GM19395 (cell line): ENCODE data around the gene ARFGEF3.
A peak's percentile ranks its signal among the peaks of the same experiment; 100 is the strongest.
"Not testable (repeated sequence)": the region's sequence is repeated elsewhere in the genome, so short reads cannot be mapped to it uniquely, and the experiment has no call there.

Experiments used
- ATAC-seq: cut with Tn5 transposase; IDR thresholded peaks from one replicate; pipeline ENCODE4 v1.9.1; 2021; ENCODE audit warnings: mild to moderate bottlenecking, moderate library complexity; ENCODE audit not compliant: unreplicated experiment

ARFGEF3 gene

DNA sequence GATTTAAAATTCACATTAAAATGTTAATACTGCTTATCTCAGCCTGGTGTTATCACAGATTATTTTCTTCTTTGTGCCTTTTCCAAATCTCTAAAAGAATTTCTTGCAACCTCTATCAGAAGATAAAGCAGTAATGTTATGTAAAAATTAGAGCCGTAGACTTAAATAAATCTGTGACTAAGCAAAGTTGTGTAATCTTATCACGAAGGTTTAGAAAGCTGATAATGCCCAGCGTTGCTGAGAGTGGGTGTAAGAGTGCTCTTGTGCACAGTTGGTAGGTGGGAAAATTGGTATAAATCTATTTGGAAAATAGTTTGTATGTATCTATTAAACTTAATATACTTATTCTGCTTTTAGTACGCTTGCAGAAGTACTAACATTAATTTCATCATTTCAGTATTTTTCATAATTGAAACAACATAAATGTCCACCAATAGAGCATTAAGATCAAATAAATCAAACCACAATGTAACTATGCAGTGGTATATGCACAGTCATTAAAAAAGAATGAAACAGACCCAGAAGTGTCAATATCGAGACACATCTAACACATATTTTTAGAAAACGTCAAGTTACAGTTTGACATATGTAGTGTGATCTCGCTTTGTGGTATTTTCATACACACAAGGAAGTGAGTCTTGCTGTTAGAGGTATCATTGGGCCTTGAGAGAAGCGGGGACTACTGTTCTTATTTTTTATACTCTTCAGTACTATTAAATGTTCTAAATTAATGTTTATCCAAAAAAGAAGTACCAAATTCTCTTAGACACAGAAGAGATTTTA lies 111.0 kb downstream of the ARFGEF3 start:
- ATAC-seq, result no peak

DNA sequence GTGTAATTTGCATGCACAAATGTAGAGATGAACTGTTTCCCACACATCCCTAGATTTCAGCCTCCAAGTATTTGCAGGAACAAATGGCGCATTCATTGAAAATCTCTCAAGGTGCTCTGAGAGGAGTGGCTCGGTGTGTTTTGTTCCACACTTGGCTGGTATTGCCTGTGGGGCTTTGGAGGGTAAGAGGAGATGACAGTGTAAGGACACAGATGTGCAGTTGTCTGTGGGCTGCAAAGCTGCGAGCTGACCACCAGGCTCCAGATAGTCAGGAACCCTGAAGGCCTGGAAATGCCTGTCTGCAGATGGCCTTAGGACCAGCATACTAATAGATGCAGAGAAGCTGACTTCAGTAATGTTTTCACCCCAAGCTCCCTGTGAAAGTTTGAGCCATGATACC lies 114.2 kb downstream of the ARFGEF3 start:
- no peak for ATAC-seq

DNA sequence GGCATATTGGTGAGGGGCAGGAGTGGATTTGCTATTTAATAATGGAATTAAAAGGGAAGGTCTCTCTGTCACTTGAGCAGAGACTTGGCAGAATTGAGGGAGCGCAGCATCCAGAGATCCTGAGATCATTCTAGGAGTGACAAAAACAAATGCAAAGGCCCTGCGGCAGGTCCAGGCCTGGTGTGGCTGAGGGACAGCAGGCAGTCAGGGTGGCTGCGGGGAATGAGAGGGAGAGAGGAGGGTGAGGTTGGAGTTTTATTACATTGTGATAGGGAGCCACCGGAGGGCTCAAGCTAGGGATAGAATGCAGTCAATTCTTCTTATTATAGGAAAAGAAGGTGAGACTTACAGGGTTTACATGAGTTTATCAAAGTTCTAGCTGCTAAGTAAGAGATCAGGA lies 116.1 kb downstream of the ARFGEF3 start:
- no peak for ATAC-seq

DNA sequence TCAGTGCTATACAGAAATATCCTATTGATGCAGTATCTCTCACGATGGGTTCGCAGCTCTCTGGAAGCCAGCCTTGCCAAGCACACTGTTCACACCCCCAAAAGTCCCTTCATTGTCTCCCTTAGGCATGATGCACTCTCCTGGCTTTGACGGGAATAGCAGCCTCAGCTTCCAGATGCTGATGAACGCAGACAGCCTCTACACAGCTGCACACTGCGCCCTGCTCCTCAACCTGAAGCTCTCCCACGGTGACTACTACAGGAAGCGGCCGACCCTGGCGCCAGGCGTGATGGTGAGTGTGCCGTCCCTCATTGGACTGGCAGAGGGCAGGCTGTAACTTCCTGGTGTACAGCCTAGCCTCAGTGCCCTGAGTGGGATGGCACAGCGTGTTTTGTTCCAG lies 116.6 kb downstream of the ARFGEF3 start:
- no peak for ATAC-seq

DNA sequence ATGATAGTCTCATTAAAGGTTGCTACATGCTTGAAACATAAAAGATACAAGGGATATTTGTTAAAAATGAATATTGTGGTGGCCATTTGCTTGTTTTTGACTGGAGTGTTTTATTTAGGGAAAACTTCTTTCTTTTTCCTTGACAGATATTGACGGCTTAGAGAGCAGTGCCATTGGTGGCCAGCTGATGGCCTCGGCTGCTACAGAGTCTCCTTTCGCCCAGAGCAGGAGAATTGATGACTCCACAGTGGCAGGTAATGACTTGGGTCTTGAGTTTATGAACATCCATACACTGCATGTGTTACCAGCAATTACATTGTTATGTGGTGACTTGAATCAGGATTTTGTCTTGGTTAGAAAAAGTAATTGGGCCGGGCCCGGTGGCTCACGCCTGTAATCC lies 124.1 kb downstream of the ARFGEF3 start:
- ATAC-seq, result no peak

DNA sequence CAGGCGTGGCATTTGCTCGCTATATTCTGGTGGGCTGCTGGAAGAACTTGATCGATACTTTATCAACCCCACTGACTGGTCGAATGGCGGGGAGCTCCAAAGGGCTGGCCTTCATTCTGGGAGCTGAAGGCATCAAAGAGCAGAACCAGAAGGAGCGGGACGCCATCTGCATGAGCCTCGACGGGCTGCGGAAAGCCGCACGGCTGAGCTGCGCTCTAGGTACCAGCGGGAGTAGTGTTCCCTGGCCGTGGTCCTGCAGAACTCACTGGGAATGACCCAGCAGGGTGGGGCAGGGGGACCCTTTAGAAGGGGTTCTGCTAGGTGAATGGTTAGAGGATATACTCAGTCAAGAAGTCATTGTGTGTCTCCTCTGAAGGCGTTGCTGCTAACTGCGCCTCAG lies 125.0 kb downstream of the ARFGEF3 start:
- no peak for ATAC-seq

DNA sequence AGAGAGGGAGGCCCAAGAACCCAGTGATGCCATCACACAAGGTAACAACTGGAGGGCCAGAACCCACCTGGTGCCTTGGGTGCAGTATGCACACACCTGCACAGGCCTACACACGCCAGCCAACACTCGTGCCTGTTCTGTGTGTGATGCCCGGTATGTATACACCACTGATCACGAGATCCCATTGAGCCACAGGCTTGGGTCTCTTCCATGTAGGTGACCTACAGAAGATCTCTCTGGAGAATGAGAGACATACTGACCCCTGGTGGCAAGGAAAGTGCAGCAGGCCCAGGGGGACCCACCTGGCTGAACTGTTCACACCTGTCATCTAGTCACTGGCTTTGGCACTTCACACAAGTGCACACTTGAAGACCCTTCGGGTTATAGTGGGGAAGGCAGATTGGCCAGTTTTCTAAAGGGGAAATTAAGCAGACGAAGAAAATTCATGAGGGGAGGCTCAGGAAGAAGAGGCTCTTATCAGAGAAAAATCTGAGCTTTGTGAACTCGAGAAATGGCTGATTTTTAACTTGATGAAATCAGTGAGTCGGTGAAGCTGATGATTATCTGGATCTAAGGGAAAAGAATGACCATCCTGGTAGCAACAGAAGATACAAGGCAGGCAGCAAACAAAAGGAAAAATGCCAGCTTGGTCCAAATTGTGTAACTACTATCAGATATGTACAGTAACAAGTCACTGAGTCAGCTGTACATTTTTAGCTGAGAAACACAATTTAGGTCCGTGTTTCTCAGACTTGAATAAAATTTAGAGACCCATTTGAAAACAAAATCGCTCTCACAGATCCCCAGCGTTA lies 125.6 kb downstream of the ARFGEF3 start:
- ATAC-seq, result peak; percentile 73

DNA sequence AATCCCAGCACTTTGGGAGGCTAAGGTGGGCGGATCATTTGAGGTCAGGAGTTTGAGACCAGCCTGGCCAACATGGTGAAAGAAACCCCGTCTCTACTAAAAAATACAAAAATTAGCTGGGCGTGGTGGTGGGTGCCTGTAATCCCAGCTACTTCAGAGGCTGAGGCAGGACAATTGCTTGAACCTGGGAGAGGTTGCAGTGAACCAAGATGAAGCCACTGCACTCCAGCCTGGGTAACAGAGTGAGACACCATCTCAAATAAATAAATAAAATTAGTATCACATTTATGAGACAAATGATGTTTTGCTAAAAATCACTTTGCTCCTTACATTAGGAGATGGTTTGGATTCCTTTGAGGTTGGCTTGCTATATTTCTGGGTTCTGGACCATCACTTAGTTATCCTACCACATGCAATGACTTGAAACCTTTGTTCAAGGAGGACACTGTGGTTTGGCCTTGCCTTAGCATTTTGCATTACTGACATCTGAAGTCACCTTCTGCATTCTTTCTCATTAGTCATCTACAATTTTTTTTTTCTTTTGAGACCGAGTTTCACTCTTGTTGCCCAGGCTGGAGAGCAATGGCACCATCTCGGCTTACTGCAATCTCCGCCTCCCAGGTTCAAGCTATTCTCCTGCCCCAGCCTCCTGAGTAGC lies 126.8 kb downstream of the ARFGEF3 start:
- ATAC-seq, result not testable (repeated sequence)

DNA sequence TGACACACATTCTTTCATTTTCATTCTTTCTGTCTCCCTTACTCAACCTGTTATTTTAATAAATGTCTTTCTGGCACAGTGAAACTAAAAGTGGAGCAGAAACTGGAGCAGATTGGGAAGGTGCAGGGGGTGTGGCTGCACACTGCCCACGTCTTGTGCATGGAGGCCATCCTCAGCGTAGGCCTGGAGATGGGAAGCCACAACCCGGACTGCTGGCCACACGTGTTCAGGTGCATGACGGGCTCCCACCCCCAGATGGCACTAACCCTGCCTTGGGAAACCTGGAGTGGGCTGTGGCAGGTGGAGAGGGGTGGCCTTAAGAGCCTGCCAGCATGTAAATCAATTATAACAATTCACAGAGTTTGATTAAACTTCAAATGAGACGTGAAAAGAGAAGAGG lies 128.0 kb downstream of the ARFGEF3 start:
- no peak for ATAC-seq

DNA sequence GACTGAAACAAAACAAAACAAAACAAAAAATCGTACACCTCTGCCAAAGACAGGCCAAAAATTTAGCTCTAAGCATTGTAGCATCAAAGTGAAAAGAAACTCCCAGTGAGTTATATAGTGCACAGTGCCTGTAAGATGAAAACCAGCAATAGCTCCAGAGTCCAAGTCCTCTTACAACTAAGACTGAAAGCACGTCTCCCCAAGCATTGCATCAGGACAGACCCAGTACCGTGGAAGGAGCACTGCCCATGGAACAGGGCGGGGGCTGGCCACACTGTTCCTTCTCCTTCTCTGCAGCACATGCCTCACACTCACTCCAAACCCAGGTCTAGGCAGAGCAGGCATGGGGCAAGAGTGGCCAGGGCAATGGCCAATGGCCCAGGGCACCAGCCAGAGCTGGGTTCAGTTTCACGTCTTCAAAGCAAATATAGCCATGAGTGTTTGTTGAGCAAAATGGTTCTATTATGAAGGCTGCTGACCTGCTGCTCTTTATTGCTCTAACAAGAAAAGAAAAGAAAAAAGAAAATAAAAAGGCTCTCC lies 128.8 kb downstream of the ARFGEF3 start:
- no peak for ATAC-seq

DNA sequence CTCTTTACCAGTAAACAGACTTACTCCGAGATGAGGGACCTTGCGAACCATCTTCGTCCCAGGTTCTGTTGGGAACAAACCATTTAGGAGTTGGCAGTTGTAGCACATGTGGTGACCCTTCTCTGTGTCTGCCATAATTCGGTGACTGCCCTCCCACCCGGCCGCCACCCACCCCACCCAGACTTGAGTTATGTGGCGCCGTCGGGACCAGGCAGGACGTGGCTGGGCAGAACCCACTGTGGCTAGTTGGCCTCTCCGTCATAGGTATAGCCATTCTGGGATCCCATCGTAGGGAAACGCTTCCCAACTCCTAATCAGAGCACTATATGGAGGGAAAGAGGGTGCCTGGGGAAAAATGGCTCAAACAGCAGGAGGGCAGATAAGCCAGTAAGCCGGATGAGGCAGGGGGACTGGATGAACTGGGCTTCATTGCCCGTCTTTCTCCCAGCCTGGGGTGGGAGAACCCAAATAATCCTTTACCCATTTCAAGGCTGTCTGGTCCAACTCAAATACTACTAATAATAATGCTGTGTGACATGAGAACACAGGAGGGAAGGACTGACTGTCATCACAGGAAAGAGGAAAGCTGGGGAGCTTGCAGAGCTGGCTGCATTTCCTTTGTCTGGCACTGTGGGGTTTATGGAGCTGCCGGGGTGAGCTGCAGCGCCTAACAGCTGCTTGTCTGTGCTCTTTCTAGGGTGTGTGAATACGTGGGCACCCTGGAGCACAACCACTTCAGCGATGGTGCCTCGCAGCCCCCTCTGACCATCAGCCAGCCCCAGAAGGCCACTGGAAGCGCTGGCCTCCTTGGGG lies 129.5 kb downstream of the ARFGEF3 start:
- no peak for ATAC-seq

DNA sequence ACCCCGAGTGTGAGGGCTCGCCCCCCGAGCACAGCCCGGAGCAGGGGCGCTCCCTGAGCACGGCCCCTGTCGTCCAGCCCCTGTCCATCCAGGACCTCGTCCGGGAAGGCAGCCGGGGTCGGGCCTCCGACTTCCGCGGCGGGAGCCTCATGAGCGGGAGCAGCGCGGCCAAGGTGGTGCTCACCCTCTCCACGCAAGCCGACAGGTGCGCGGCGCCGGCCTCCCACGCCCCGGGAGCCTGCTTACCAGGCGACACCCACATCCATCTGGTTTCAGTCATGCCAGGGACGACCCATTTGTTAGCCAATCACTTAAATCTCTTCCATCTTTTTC lies 130.1 kb downstream of the ARFGEF3 start:
- no peak for ATAC-seq

DNA sequence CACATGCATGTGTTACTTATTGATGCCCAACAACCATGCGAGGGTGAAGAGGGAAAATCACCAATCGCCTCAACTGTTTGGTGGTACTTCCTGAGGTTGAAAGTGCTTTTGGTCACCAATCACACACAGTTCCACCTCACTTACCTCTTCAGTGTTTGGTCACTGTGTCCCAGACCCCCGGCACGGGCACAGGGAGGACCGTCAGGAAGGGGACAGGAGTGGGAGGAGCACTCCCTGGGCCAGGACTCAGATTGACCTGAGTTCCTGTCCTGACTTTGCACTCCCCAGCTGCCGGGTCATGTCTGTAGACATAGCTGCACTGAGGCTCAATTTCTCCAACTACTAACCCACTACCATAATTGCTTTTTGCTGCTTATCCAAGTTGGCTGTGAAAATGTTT lies 130.7 kb downstream of the ARFGEF3 start:
- ATAC-seq, result no peak

DNA sequence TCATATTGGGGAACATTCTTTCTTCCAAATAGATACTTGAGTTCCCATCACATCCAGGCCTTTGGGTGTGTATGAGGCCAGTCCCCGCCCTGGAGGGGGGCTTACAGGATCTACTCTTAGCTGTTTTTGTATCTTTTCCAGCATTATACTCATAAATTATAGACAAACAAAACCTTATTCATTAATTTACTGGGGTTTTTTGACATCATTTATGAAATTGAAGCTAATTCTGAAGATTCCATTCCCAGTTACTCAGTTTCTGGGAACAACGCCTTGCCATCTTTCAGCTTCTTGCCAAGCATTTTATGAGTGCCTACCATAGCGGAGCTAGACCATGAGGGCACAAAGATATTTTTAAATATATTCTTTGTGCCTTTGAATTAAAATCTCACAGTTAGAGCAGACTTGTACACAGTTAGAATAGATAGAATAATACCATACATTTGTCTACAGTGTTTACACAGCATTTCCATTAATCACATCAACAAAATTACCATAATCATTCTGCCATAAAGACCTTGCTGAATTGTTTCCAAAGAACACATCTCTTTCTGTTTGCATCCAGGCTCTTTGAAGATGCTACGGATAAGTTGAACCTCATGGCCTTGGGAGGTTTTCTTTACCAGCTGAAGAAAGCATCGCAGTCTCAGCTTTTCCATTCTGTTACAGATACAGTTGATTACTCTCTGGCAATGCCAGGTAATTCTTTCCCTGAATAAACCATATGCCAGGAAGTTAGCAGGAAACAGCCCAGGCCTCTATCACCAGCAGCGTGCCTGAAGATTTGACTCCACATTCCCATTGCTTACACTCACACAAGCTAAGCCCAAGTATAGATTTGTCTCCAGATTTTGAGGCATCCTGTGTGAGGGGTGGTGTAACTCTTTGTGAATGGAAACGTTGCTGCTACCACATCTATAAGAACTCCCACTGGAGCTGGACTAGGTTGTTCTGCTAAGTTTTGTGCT lies 132.0 kb downstream of the ARFGEF3 start:
- ATAC-seq, result no peak

DNA sequence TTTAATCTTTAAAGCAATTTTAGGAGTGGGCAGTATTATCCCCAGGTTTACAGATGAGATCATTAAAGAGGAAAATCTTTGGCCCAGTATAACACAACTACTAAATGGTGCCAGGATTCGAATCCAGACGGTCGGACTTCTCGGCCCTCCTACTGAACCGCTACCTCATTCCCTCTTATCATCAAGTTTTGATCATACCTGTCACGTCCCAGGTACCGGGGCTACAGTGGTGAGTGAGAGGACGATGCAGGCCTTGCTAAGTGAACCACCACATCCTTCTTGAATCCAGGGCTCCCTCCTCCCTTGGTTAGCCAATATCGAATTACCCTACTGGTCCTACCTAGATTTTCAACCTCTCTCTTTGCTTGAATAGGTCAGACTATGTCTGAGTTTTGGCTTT lies 134.6 kb downstream of the ARFGEF3 start:
- ATAC-seq, result no peak

DNA sequence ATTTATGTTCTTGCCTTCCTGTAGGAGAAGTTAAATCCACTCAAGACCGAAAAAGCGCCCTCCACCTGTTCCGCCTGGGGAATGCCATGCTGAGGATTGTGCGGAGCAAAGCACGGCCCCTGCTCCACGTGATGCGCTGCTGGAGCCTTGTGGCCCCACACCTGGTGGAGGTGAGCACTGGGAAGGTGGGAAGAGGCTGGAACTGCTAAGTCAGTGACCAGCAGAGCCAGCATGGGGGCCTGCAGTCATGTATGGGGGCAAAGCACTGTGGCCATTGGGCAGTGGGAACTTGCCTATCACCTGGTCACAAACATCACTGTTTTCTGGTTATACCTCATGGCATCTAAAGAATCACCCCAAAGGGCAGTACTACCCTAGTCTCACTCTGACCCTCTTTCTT lies 135.0 kb downstream of the ARFGEF3 start:
- ATAC-seq, result no peak

DNA sequence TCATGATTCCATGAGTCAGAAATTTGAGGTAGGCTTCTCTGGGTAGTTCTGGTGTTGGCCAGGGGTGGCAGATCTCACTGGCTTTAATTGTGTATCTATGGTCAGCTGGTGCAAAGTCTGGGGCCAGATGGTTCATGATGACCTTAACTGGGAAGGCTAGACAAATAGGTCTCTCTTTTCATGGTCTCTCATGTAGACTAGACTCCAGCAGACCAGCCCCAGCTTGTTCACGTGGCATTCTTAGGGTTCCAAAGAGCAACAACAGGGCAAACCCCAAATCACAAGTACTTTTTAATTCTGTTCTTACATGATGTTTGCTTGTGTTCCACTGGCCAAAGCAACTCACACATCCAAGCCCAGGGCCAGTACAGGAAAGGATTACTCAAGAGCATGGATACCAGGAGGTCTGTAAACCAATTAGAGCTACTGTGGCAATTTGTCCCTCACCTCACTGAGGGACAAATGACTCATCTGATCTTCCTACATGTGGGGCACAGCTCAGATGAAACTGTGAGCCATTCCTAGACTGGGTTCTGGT lies 136.1 kb downstream of the ARFGEF3 start:
- ATAC-seq, result no peak

DNA sequence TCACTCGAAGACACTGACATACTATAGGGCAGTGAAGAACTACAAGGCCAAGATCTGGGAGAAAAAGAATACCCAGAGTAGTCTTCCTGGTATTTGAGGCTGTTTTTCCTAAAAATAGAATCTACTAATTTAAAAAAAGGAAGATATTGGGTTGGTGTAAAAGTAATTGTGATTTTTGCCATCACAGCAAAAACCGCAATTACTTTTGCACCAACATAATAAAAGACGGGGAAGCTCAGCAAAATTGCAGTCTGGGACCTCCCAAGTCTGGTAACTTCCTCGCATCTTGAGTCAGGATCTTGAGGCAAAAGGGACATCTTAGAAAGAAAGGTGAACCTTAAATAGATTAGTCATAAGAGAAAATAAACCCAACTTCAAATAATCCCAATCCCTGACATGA lies 138.7 kb downstream of the ARFGEF3 start:
- no peak for ATAC-seq

DNA sequence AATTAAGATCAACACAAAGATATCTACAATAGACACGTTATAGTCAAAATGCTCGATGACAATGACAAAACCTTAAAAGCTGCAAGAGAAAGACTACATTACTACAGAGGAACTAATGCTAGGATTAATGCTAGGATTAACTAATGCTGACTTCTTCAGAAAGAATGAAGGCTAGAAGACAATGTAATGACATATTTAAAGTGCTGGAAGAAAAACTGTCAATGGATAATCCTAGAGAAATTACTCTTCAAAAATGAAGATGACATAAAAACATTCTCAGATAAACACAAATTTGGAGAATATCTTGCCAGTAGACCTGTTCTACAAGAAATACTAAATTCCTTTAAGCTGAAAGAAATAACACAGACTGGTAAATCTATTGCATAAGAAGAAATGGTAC lies 140.8 kb downstream of the ARFGEF3 start:
- ATAC-seq, result no peak
